ENCODE results near the gene ASIC3. TPM values are rescaled to one million over a fixed set of nuclear protein-coding genes. Genes with fewer than 3 reads are reported as not detected.

Gene ASIC3
- total and polyA plus RNA-seq, 2 of the 8 experiments (the other 6 are each of a cell fraction or from before 2014, with no cell fraction given) = 1.6 to 1.9 TPM

GRCh38 chr7:151064993-151065392 lies 16.7 kb downstream of the ASIC3 start:
- Histone ChIP-seq H2BK5ac (ENCODE audit: low read depth, low read length) (no peak overlapping the region), H3K4me1 (replicated peaks in 1 of 4; ENCODE audit: control insufficient read depth in 3 of 4, insufficient read depth in 4 of 4, low read length in 3 of 4) (peaks cover 6 to 29% (median 24%) of the 10 kb centered on the region in 4 experiments), H3K23ac (ENCODE audit: insufficient read length) (no peak overlapping the region), H3K9ac (replicated peaks in 1 of 4; ENCODE audit: extremely low read depth in 1 of 4, low read depth in 3 of 4, low read length in 3 of 4) (no peak overlapping the region), H3K4me2 (ENCODE audit: insufficient read depth in 1 of 2, low read depth in 2 of 2, low read length in 2 of 2) (no peak overlapping the region), H2BK20ac (ENCODE audit: low read length) (no peak overlapping the region), H3K18ac (ENCODE audit: extremely low read depth, low read length) (no peak overlapping the region), H3K4me3 (ENCODE audit: extremely low read depth in 1 of 4, insufficient read depth in 2 of 4, low read depth in 3 of 4, low read length in 4 of 4) (no peak overlapping the region), H3K27ac (ENCODE audit: low read depth, low read length) (no peak overlapping the region), H3K27me3 (replicated peaks in 1 of 4; ENCODE audit: control insufficient read depth in 3 of 4, extremely low read depth in 1 of 4, insufficient read depth in 3 of 4, low read length in 3 of 4) (no peaks in the 10 kb centered on the region), H3K79me1 (ENCODE audit: low read depth, low read length) (peaks cover 6% of the 10 kb centered on the region; the same call in 1 of the 2 replicates), H4K8ac (ENCODE audit: extremely low read depth, insufficient read depth, low read length) (no peak overlapping the region), H2AK5ac (ENCODE audit: low read depth, low read length) (no peak overlapping the region), H3K4ac (replicated peaks; ENCODE audit: insufficient read length, low read depth, low read length) (no peak overlapping the region), H4K91ac (replicated peaks; ENCODE audit: insufficient read length, low read length) (no peak overlapping the region), H3K79me2 (ENCODE audit: control insufficient read depth in 1 of 2, insufficient read depth in 2 of 2, low read length in 2 of 2) (peaks cover 0 to 8% of the 10 kb centered on the region in 2 experiments; a peak in 1 of 4 replicates), H3K23me2 (ENCODE audit: low read depth, low read length) (peaks cover 19% of the 10 kb centered on the region; the same call in 1 of the 2 replicates), H3K56ac (replicated peaks; ENCODE audit: insufficient read length, low read depth, low read length) (no peak overlapping the region), H2BK12ac (ENCODE audit: low read depth, low read length) (no peak overlapping the region), H4K5ac (ENCODE audit: insufficient read length, low read depth, low read length) (no peak overlapping the region), H4K20me1 (replicated peaks in 1 of 2; ENCODE audit: control insufficient read depth in 1 of 2, insufficient read depth in 2 of 2, low read length in 2 of 2) (peaks cover 5 to 9% of the 10 kb centered on the region in 2 experiments), H3K36me3 (ENCODE audit: control insufficient read depth in 2 of 4, insufficient read depth in 4 of 4, low read length in 3 of 4) (peaks cover 9 to 42% (median 26%) of the 10 kb centered on the region in 4 experiments), H2AFZ (ENCODE audit: low read length) (no peak overlapping the region), H2BK120ac (replicated peaks; ENCODE audit: low read depth, low read length) (no peak overlapping the region), H3K9me3 (ENCODE audit: insufficient read depth in 2 of 2, low read depth in 1 of 2, low read length in 1 of 2) (no peaks in the 10 kb centered on the region), H3K14ac (ENCODE audit: insufficient read length) (no peak overlapping the region), H2BK15ac (ENCODE audit: low read length) (no peak overlapping the region)
- ChIA-PET POLR2A (ENCODE audit: partially characterized antibody) (interaction anchor here (7.9 kb wide), 1 partner anchor 13 kb away, joined by 77 read pairs; no protein-coding TSS in a partner anchor), CTCF (ENCODE audit: partially characterized antibody) (interaction anchor here (6.5 to 9.0 kb wide), 2 partner anchors 13 to 46 kb away, joined by 36 to 81 read pairs; no protein-coding TSS in a partner anchor)
- WGBS, 2 experiments (ENCODE audit: extremely low coverage in 1 of 2, insufficient coverage in 1 of 2, insufficient read length in 1 of 2, insufficient replicate concordance in 2 of 2, low coverage in 1 of 2, low lambda C conversion rate in 2 of 2, missing lambda C conversion rate in 1 of 2) = 87% methylated on average over 6 of the region's 6 CpGs; no CpG with 5 or more reads in 1 of the 2 experiments
- DNase-seq (ENCODE audit: low read depth in 1 of 2, low spot score in 2 of 2) (no peak), FAIRE-seq (no peak)
- TF ChIP-seq CTCF (IDR thresholded peaks at IDR 0.05; ENCODE audit: control extremely low read depth in 1 of 3, insufficient read depth in 1 of 3, low read depth in 1 of 3, low read length in 3 of 3) (no peak), TAF1 (IDR thresholded peaks at IDR 0.05; ENCODE audit: low read depth, low read length) (no peak), KDM4A (IDR thresholded peaks at IDR 0.05; ENCODE audit: low read depth, low read length, severe bottlenecking) (no peak), PHF8 (conservative IDR thresholded peaks at IDR 0.05; ENCODE audit: low read depth, low read length) (no peak), TEAD4 (IDR thresholded peaks at IDR 0.05; ENCODE audit: low read depth, low read length) (no peak), YY1 (IDR thresholded peaks at IDR 0.05; ENCODE audit: low read depth, low read length) (no peak), BCL11A (IDR thresholded peaks at IDR 0.05; ENCODE audit: low read depth in 2 of 2, low read length in 2 of 2) (no peak), CBX8 (IDR thresholded peaks at IDR 0.05; ENCODE audit: borderline replicate concordance, low read depth, low read length) (no peak), EGR1 (IDR thresholded peaks at IDR 0.05; ENCODE audit: borderline replicate concordance, low read depth, low read length) (no peak), CTBP2 (IDR thresholded peaks at IDR 0.05; ENCODE audit: borderline replicate concordance, insufficient read depth, insufficient read length, low read length) (no peak), HDAC2 (IDR thresholded peaks at IDR 0.05; ENCODE audit: borderline replicate concordance in 1 of 2, low read depth in 2 of 2, low read length in 2 of 2) (no peak)
